ENCODE measurements around the gene DAPK3. TPM values are rescaled to one million over a fixed set of nuclear protein-coding genes. Genes with fewer than 3 reads are reported as not detected.

The DAPK3 gene
- total RNA-seq, 4 donors from 2014 or later, result 54.6 to 89.0 (median 82.3) TPM

DNA sequence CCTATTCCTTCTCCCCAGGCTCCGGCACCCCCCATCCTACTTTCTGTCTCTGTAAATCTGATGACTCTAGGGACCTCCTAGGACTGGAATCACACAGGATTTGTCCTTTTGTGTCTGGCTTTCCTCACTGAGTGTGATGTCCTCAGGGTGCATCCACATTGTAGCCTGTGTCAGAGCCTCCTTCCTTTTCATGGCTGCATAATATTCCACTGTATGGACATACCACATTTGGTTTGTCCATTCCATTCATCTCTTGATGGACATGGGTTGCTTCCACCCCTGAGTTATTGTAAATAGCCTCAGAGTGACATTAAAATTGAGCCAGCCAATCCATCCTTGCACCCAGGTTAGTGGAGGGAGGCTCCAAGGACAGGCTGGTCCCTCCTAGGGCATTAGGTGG is 60.8 kb downstream of the DAPK3 start:
- in situ Hi-C loops (cut with MboI; ENCODE audit: low pct_ligation_motif_present in 1 of 4, low pct_unique_long_range_greater_than_20kb in 1 of 4, low sequenced_read_pairs in 3 of 4), result loop anchor here in 1 of 4 donors (25.0 kb wide), 1 partner anchor 648 kb away; no protein-coding TSS in a partner anchor
- Histone ChIP-seq H3K4me3 (no peak overlapping the region), H3K4me1 (no peaks in the 10 kb centered on the region), H3K27me3 (no peaks in the 10 kb centered on the region), H3K9me3 (peaks cover 3 to 6% of the 10 kb centered on the region in 2 donors), H3K27ac (no peak overlapping the region), H3K36me3 (no peaks in the 10 kb centered on the region)
- 100% methylated on average over 1 of the region's 1 CpG for WGBS, 2 donors (ENCODE audit: low coverage in 1 of 2)
- no peak for DNase-seq
- no peak for TF ChIP-seq EP300 (IDR thresholded peaks at IDR 0.05; ENCODE audit: low read depth)
- TF ChIP-seq POLR2AphosphoS5 (IDR thresholded peaks at IDR 0.05), result no peak
- no peak for TF ChIP-seq POLR2A (IDR thresholded peaks at IDR 0.05)
- intact Hi-C loops (cut with DNase I; ENCODE audit: low total_unique reads), result no loop called here

Small RNA genes lying within 50 kb of the gene (small RNA-seq; reads per million reads assigned to genes)
- 0 reads per million in 4 donors for gene RN7SL202P
- 12.5 to 19.3 (median 17.6) reads per million in 4 donors for gene SNORD37

Other genes with a start within 250 kb of the DAPK3 start
- 100 to 1,000 TPM in 2 of 4 donors, 10 to 100 TPM in 2; 24.0 to 284 (median 95.7) TPM for gene APBA3, start 209.4 kb downstream of the DAPK3 start, total RNA-seq
- 10 to 100 TPM; 38.0 to 72.2 (median 52.1) TPM for gene MRPL54, start 208.4 kb downstream of the DAPK3 start, total RNA-seq
- gene RAX2, start 198.9 kb downstream of the DAPK3 start, total RNA-seq, result not detected
- 1 to 10 TPM in 2 of 4 donors, under 1 TPM in 1, not detected in 1; 0.60 to 6.1 (median 2.9) TPM for gene MATK, start 184.7 kb downstream of the DAPK3 start, total RNA-seq
- gene ZFR2, start 102.1 kb downstream of the DAPK3 start, total RNA-seq, result not detected
- gene ATCAY, start 90.4 kb downstream of the DAPK3 start, total RNA-seq, result under 1 TPM in 3 of 4 donors, not detected in 1; 0.32 to 0.60 (median 0.55) TPM
- under 1 TPM in 1 of 4 donors, not detected in 3; 0.41 TPM for gene NMRK2, start 38.0 kb downstream of the DAPK3 start, total RNA-seq
- 1,000 to 10,000 TPM; 1,013 to 1,686 (median 1,532) TPM for gene EEF2, start 14.4 kb upstream of the DAPK3 start, total RNA-seq
- gene PIAS4, start 36.6 kb upstream of the DAPK3 start, total RNA-seq, result 100 to 1,000 TPM in 1 of 4 donors, 10 to 100 TPM in 3; 15.5 to 110 (median 23.0) TPM
- 100 to 1,000 TPM; 101 to 224 (median 141) TPM for gene ZBTB7A, start 95.8 kb upstream of the DAPK3 start, total RNA-seq
- gene MAP2K2, start 153.0 kb upstream of the DAPK3 start, total RNA-seq, result 100 to 1,000 TPM; 136 to 199 (median 195) TPM
- gene CREB3L3, start 182.5 kb upstream of the DAPK3 start, total RNA-seq, result 10 to 100 TPM in 1 of 4 donors, 1 to 10 TPM in 2, not detected in 1; 1.1 to 16.4 (median 2.3) TPM
- 100 to 1,000 TPM; 141 to 215 (median 194) TPM for gene SIRT6, start 211.5 kb upstream of the DAPK3 start, total RNA-seq
- 1 to 10 TPM; 1.2 to 6.4 (median 2.1) TPM for gene ANKRD24, start 211.6 kb upstream of the DAPK3 start, total RNA-seq

All from transverse colon (tissue), 4 donors.